OCI-LY1 (cell line): Measurements from ENCODE around the gene SLC19A1.

Experiments used
- CTCF ChIP-seq: fragments of 200-600 bp; sonication (generic), shearing (Covaris generic); IDR thresholded peaks from 2 replicates; pipeline ENCODE4 v1.5.1; 2017; ENCODE audit warnings: mild to moderate bottlenecking, antibody characterized with exemption, low read length, moderate library complexity, mixed read lengths
- EZH2 ChIP-seq: fragments of 200-600 bp; sonication (generic), shearing (Covaris generic); IDR thresholded peaks from 2 replicates; pipeline ENCODE4 v1.8.0; 2017; ENCODE audit warnings: borderline replicate concordance, mixed run types, mild to moderate bottlenecking, antibody characterized with exemption, low read length, moderate library complexity, mixed read lengths

- TF ChIP-seq CTCF, result no peak
- no peak for TF ChIP-seq EZH2
These were observed 32.4 kb downstream of the SLC19A1 start for GRCh38 chr21:45509566-45510465.
